ENCODE data around the gene SLTM.
"Not testable (repeated sequence)": the region's sequence is repeated elsewhere in the genome, so short reads cannot be mapped to it uniquely, and the experiment has no call there.

DNA sequence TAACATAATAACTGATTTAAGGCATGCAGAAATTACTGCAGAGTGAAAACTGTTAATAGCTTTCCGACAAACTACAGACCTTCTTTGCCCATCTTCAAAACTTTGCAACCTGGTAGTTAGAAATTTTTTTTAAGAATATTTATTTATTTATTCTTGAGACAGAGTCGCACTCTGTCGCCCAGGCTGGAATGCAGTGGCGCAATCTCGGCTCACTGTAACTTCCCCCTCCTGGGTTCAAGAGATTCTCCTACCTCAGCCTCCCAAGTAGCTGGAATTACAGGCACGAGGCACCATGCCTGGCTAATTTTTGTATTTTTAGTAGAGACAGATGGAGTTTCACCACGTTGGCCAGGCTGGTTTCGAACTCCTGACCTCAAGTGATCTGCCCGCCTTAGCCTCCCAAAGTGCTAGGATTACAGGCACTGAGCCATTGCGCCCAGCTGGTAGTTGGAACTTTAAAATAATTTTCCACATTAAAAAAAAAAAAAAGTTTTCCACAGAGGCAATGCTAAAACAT is 15.8 kb downstream of the SLTM start:
- not testable (repeated sequence) for TF ChIP-seq POLR2A (IDR thresholded peaks at IDR 0.05)
- TF ChIP-seq, protein P1, sequence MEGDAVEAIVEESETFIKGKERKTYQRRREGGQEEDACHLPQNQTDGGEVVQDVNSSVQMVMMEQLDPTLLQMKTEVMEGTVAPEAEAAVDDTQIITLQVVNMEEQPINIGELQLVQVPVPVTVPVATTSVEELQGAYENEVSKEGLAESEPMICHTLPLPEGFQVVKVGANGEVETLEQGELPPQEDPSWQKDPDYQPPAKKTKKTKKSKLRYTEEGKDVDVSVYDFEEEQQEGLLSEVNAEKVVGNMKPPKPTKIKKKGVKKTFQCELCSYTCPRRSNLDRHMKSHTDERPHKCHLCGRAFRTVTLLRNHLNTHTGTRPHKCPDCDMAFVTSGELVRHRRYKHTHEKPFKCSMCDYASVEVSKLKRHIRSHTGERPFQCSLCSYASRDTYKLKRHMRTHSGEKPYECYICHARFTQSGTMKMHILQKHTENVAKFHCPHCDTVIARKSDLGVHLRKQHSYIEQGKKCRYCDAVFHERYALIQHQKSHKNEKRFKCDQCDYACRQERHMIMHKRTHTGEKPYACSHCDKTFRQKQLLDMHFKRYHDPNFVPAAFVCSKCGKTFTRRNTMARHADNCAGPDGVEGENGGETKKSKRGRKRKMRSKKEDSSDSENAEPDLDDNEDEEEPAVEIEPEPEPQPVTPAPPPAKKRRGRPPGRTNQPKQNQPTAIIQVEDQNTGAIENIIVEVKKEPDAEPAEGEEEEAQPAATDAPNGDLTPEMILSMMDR (IDR thresholded peaks at IDR 0.05) = not testable (repeated sequence)
